SK-N-MC (cell line): ENCODE results near the gene PRADC1.

ENCODE experiments used
- EZH2 ChIP-seq: fragments of 200-600 bp; sonication (generic); IDR thresholded peaks from one replicate; pipeline ENCODE4 v1.6.1; 2017; ENCODE audit warnings: antibody characterized with exemption
- FOXP2 ChIP-seq: optimal IDR thresholded peaks from 2 replicates; pipeline ENCODE3; 2011; ENCODE audit warnings: mild to moderate bottlenecking, moderate library complexity; ENCODE audit not compliant: insufficient read depth; ENCODE audit errors: extremely low read length, control extremely low read depth
- POLR2AphosphoS5 ChIP-seq: IDR thresholded peaks from 2 replicates; pipeline ENCODE4 v1.6.1; 2012; ENCODE audit warnings: mild to moderate bottlenecking, low read depth, low read length, borderline replicate concordance

DNA sequence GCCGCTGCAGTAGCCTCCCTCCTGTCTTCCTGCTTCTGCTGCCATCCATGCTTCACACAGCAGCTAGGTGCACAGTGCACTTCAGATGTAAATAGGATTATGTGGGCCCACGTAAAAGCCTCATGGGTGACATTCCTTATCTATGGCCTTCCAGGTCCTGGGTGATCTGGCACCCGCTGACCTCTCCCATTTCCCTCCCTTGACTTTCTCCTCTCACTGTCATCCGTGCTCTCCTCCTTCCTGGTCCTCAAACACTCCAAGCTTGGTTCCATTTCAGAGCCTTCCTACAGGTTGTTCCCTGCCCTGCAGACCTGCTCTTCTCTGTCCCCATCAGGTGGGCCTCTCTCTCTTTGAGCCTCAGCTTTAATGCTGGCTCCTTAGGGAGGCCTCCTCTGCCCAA, 23.0 kb downstream of the PRADC1 start:
- TF ChIP-seq EZH2 (no peak), POLR2AphosphoS5 (no peak), FOXP2 (no peak)
